GM18951 (cell line): ENCODE results near the gene TSPAN14.

Source experiments
- POLR2A ChIP-seq: IDR thresholded peaks from 4 replicates; pipeline ENCODE4 v1.6.1; 2011; ENCODE audit warnings: mild to moderate bottlenecking; ENCODE audit not compliant: insufficient read length, insufficient read depth; ENCODE audit errors: extremely low read depth
- in situ Hi-C: fragments of 300-500 bp; cut with MboI; formaldehyde crosslinking; loops from one replicate; pipeline ENCODE4 v1.12.0; 2022; ENCODE audit warnings: low sequenced_read_pairs, mixed read lengths, inconsistent platforms; ENCODE audit not compliant: unreplicated experiment

The TSPAN14 gene

DNA sequence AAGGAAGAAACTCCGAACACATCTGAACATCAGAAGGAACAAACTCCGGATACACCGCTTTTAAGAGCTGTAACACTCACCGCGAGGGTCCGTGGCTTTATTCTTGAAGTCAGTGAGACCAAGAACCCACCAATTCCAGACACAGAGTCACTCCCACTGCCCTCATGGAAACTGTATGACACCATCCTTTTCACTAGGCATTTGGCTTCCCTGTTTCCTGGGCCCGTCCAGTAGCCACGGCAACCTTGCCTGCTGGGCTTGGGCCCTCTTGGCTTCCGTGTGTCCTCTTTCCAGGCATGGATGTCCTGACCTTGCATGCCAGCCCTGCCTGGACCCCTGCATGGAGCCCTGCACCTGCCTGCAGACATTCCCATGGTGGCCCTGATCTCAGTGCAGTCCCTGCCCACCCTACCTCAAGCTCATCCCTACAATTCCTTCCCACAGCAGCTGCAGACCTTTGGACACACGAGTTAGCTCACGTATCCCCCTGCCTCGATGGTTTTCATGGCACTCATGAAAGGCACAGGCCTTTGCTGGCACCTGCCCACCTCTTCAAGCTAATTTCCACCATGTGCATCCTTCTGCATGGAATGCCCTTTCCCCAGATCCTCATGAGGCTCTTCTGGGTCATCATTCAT, 90.3 kb downstream of the TSPAN14 start:
- TF ChIP-seq POLR2A: no peak
- in situ Hi-C loops: no loop called here

- no peak for TF ChIP-seq POLR2A
- in situ Hi-C loops: no loop called here
These were observed 91.3 kb downstream of the TSPAN14 start for GRCh38 chr10:80545258-80545881.

- in situ Hi-C loops: no loop called here
- TF ChIP-seq POLR2A: no peak
These were observed 98.1 kb downstream of the TSPAN14 start for GRCh38 chr10:80552151-80552646.

DNA sequence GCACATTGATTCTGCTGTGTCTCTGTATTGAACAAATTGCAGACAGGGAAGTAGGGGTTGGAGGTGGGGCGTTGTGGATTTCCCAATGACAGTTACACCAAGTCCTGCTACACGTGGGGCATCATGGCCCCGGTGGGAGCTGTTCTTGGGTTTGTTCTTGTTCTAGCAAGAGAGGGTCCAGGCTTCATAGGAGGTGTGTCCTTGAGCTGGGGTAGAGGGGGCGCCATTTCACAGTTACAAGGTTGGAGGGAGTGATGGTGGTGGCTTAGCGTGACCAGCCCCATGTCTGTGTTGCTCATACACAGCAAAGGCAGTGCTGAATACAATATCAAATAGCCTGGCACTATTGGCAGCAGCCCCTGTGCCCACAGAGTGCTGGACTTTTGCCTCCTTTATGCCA, 99.3 kb downstream of the TSPAN14 start:
- in situ Hi-C loops: no loop called here
- no peak for TF ChIP-seq POLR2A

- TF ChIP-seq POLR2A: no peak
These were observed 99.9 kb downstream of the TSPAN14 start for GRCh38 chr10:80554050-80554449.

GRCh38 chr10:80555415-80555814, 101.3 kb downstream of the TSPAN14 start:
- in situ Hi-C loops: no loop called here
- TF ChIP-seq POLR2A: no peak

More at GRCh38 chr10:80554050-80554449, 99.9 kb downstream of the TSPAN14 start:
- in situ Hi-C loops: no loop called here

- in situ Hi-C loops: no loop called here
- no peak for TF ChIP-seq POLR2A
These were observed 107.8 kb downstream of the TSPAN14 start for GRCh38 chr10:80561950-80562349.

GRCh38 chr10:80567292-80567691, 113.2 kb downstream of the TSPAN14 start:
- in situ Hi-C loops: no loop called here
- TF ChIP-seq POLR2A: no peak

GRCh38 chr10:80569131-80569895, 115.2 kb downstream of the TSPAN14 start:
- TF ChIP-seq POLR2A: no peak
- in situ Hi-C loops: no loop called here

DNA sequence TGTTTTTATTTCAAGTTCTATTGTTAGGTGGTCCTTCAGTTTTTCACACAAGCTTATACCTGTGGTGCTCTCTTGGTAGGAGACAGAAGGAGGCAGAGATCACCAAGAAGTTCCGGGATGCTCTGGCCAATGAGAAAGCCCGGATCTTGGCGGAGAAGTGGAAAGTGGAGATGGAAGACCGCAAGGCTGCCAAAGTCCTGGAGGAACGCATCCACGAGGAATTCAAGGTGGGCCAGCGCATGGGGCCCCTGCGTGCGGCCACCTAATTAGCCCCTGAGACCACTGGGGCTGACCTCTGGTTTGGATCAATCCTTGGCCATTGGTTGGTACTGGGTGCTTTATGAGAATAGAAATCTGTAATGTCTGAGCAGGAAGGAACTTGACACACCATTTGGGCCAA, 117.2 kb downstream of the TSPAN14 start:
- in situ Hi-C loops: no loop called here
- no peak for TF ChIP-seq POLR2A

GRCh38 chr10:80579181-80579763, 125.2 kb downstream of the TSPAN14 start:
- TF ChIP-seq POLR2A: no peak
- in situ Hi-C loops: no loop called here

DNA sequence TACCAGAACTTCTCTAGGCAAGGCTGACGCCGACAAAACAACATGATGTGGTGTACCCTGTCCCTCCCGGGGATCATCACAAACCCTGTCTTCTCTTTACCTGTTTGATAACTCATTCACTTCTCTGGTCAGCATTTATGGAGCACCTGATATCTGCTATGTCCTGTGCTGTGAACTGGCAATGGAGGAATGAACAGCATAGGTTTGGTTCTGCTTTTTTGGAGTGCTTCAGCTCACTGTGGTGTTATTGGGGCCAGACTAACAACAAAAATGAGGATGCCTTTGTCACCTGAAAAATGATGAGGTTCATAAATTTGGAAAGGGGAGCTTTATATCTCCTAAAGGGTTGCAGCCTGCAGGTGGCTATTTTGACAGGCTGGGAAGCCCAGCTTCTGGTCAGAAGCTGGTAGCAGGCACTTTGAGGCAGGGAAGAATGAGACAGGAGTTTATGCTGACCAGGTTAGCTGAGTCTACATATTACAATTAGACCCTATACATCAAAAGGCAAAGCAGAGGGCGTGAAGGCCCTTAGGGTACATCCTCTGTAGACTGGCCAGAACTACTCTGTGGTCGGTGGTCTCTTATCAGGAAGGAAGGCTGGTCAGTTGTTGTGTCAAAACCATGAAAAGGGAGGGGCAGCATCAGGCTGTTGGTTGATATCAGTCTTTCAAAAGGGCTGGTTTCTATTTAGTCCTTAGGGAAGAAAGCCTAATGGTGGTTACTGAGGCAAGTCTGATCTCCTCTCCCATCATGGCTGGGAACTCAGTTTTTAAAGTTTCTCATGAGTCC, 125.9 kb downstream of the TSPAN14 start:
- in situ Hi-C loops: no loop called here
- no peak for TF ChIP-seq POLR2A
